ENCODE data around the gene RPL18. TPM values are rescaled to one million over a fixed set of nuclear protein-coding genes. Genes with fewer than 3 reads are reported as not detected.

The RPL18 gene
- total RNA-seq, 3 donors from 2014 or later (not counting 1 experiment from before 2014, with no cell fraction given): 900 to 1,086 (median 1,066) TPM

DNA sequence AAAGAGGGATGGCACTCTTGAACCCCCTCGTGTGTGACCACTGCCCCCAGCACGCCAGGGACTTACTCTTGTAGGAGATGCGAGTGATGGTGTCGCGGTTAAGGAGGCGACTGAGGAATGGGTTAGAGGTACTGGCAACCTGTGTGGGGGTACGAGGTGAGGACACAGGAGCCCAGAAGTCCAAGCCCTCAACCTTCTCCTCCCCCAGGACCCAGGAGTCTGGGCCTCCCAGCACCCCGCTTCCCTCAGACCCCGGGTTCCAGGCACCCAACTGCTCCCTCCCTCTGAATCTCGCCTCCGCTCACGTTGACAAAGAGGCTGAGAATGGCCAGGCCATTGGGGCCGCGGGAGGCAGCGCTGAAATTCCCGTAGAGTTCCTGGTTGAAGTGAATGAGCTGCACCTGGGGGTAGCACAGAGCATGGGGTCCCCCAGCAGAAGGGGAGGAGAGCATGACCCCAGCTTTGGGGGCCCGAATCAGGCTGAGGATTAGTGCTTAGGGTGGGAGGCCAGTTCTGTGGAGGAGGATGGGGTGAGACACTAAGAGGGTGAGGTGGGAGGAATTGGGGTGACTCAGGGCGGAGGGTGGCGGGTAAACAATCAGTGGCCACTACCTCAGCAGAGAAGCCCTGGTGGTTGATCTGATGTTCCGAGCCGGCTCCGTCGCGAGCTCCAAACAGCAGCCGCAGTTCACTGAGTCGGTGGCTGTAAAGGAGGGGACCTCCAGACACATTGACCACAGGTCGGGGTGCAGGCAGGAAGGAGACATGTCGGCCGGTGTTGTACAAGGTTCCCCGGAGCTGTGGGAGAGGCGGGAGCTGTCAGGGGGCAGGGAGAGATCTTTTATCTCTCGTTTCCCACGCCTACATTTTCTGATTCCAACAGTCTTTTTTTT, 20.8 kb upstream of the RPL18 start:
- Mint-ChIP-seq H3K9me3 (peaks cover 0 to 4% of the 10 kb centered on the region in 2 donors), H3K27me3 (ENCODE audit: low read depth in 2 of 2) (no peaks in the 10 kb centered on the region), H3K27ac (peak overlapping the region; percentile 99), H3K4me3 (peak overlapping the region; percentile 95), H3K36me3 (no peaks in the 10 kb centered on the region), H3K4me1 (peaks cover 32 to 44% of the 10 kb centered on the region in 2 donors)
- H3K9me3 ChIP-seq (ENCODE audit: control insufficient read depth, insufficient read depth, low read length): no peaks in the 10 kb centered on the region
- intact Hi-C loops (cut with micrococcal nuclease): loop anchor here (5.0 to 10.0 kb wide), 7 partner anchors 38 to 1003 kb away; partner anchors contain the start of genes FTL, GYS1, PPP1R15A and RRAS
- TF ChIP-seq, protein P1, sequence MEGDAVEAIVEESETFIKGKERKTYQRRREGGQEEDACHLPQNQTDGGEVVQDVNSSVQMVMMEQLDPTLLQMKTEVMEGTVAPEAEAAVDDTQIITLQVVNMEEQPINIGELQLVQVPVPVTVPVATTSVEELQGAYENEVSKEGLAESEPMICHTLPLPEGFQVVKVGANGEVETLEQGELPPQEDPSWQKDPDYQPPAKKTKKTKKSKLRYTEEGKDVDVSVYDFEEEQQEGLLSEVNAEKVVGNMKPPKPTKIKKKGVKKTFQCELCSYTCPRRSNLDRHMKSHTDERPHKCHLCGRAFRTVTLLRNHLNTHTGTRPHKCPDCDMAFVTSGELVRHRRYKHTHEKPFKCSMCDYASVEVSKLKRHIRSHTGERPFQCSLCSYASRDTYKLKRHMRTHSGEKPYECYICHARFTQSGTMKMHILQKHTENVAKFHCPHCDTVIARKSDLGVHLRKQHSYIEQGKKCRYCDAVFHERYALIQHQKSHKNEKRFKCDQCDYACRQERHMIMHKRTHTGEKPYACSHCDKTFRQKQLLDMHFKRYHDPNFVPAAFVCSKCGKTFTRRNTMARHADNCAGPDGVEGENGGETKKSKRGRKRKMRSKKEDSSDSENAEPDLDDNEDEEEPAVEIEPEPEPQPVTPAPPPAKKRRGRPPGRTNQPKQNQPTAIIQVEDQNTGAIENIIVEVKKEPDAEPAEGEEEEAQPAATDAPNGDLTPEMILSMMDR (IDR thresholded peaks at IDR 0.05): no peak
- no peaks in the 10 kb centered on the region for H3K27me3 ChIP-seq (ENCODE audit: control insufficient read depth, insufficient read depth, low read length)
- H3K4me1 ChIP-seq (ENCODE audit: control insufficient read depth, insufficient read depth, low read length): peaks cover 36% of the 10 kb centered on the region
- WGBS (ENCODE audit: insufficient coverage): 88% methylated on average over 29 of the region's 33 CpGs
- ATAC-seq: no peak
- peak in 1 of 2 donors; percentile 47 for DNase-seq
- H3K36me3 ChIP-seq (ENCODE audit: control insufficient read depth, insufficient read depth, low read length): no peaks in the 10 kb centered on the region
- H3K27ac ChIP-seq (ENCODE audit: low read length): peak overlapping the region; percentile 97
- H3K4me3 ChIP-seq (ENCODE audit: low read length): no peak overlapping the region

GRCh38 chr19:48638831-48639381, 19.9 kb upstream of the RPL18 start:
- Histone ChIP-seq H3K27ac (ENCODE audit: low read length) (peak overlapping the region; percentile 97), H3K27me3 (ENCODE audit: control insufficient read depth, insufficient read depth, low read length) (no peaks in the 10 kb centered on the region), H3K4me3 (ENCODE audit: low read length) (peak overlapping the region; percentile 60), H3K36me3 (ENCODE audit: control insufficient read depth, insufficient read depth, low read length) (no peaks in the 10 kb centered on the region), H3K4me1 (ENCODE audit: control insufficient read depth, insufficient read depth, low read length) (peaks cover 38% of the 10 kb centered on the region), H3K9me3 (ENCODE audit: control insufficient read depth, insufficient read depth, low read length) (no peaks in the 10 kb centered on the region)
- peak in 1 of 2 donors; percentile 51 for DNase-seq
- Mint-ChIP-seq H3K4me1 (peaks cover 39 to 50% of the 10 kb centered on the region in 2 donors), H3K27me3 (ENCODE audit: low read depth in 2 of 2) (no peaks in the 10 kb centered on the region), H3K36me3 (no peaks in the 10 kb centered on the region), H3K4me3 (peak overlapping the region; percentile 95), H3K9me3 (peaks cover 0 to 4% of the 10 kb centered on the region in 2 donors), H3K27ac (peak overlapping the region; percentile 99)
- WGBS (ENCODE audit: insufficient coverage): 98% methylated on average over 12 of the region's 16 CpGs
- intact Hi-C loops (cut with micrococcal nuclease): loop anchor here (1.0 to 10.0 kb wide), 7 partner anchors 7 to 1003 kb away; partner anchors contain the start of genes CA11, GYS1, PPP1R15A and RRAS
- no peak for ATAC-seq
- TF ChIP-seq, protein P1 (IDR thresholded peaks at IDR 0.05): no peak

GRCh38 chr19:48637948-48638830, 19.2 kb upstream of the RPL18 start:
- DNase-seq (peak; percentile 77 to 96), ATAC-seq (peak; percentile 46 to 67 (median 50))
- H3K4me1 Mint-ChIP-seq: peaks cover 39 to 51% of the 10 kb centered on the region in 2 donors
- Histone ChIP-seq H3K36me3 (ENCODE audit: control insufficient read depth, insufficient read depth, low read length) (peaks cover 3% of the 10 kb centered on the region), H3K4me3 (ENCODE audit: low read length) (peak overlapping the region; percentile 60), H3K4me1 (ENCODE audit: control insufficient read depth, insufficient read depth, low read length) (peaks cover 45% of the 10 kb centered on the region), H3K27ac (ENCODE audit: low read length) (peak overlapping the region; percentile 97), H3K27me3 (ENCODE audit: control insufficient read depth, insufficient read depth, low read length) (no peaks in the 10 kb centered on the region), H3K9me3 (ENCODE audit: control insufficient read depth, insufficient read depth, low read length) (no peaks in the 10 kb centered on the region)
- H3K27ac Mint-ChIP-seq: peak overlapping the region; percentile 99
- H3K27me3 Mint-ChIP-seq (ENCODE audit: low read depth in 2 of 2): no peaks in the 10 kb centered on the region
- WGBS (ENCODE audit: insufficient coverage): 4% methylated on average over 27 of the region's 29 CpGs
- H3K36me3 Mint-ChIP-seq: no peaks in the 10 kb centered on the region
- H3K9me3 Mint-ChIP-seq: peaks cover 0 to 4% of the 10 kb centered on the region in 2 donors
- peak overlapping the region; percentile 95 for H3K4me3 Mint-ChIP-seq
- TF ChIP-seq, protein P1 (IDR thresholded peaks at IDR 0.05): no peak
- intact Hi-C loops (cut with micrococcal nuclease): loop anchor here (1.0 to 10.0 kb wide), 8 partner anchors 8 to 1004 kb away; partner anchors contain the start of genes CA11, GYS1, PPP1R15A and RPL18

Measured in natural killer cell (primary cell).